WTC11 (cell line): ENCODE results near the gene PSMD3. TPM values are rescaled to one million over a fixed set of nuclear protein-coding genes. Genes with fewer than 3 reads are reported as not detected.
"Not testable (repeated sequence)": the region's sequence is repeated elsewhere in the genome, so short reads cannot be mapped to it uniquely, and the experiment has no call there.

Source experiments
- ATAC-seq: fragments of 200-7000 bp; cut with Tn5 transposase; 2 replicates; pipeline ENCODE4 v1.10.0; 2021; ENCODE audit warnings: mild to moderate bottlenecking, moderate library complexity
- CTCF ChIA-PET: fragments of 300-600 bp; sonication (Branson Sonifier 250); formaldehyde crosslinking; loops from one replicate; lab custom pipeline; 2021; ENCODE audit warnings: antibody characterized with exemption; lab: Charles Lee
- POLR2A ChIA-PET: fragments of 350-600 bp; sonication (Branson Sonifier 250); formaldehyde crosslinking; loops from one replicate; lab custom pipeline; 2021; ENCODE audit warnings: antibody characterized with exemption; lab: Charles Lee
- DNase-seq: peaks from one replicate; pipeline ENCODE4 v3.0.0; 2021; ENCODE audit warnings: low spot score
- H3K27ac Mint-ChIP-seq: 2 replicates; pipeline ENCODE4 v1.8.0; 2021; ENCODE audit warnings: mixed read lengths
- H3K27me3 Mint-ChIP-seq: 2 replicates; pipeline ENCODE4 v1.8.0; 2021; ENCODE audit warnings: low read depth, mild to moderate bottlenecking, moderate library complexity, mixed read lengths
- H3K36me3 Mint-ChIP-seq: 2 replicates; pipeline ENCODE4 v1.8.0; 2021; ENCODE audit warnings: mixed read lengths
- H3K4me1 Mint-ChIP-seq: 2 replicates; pipeline ENCODE4 v1.8.0; 2022; ENCODE audit warnings: mixed read lengths
- H3K4me3 Mint-ChIP-seq: 2 replicates; pipeline ENCODE4 v1.8.0; 2021; ENCODE audit warnings: mild to moderate bottlenecking, moderate library complexity, mixed read lengths
- H3K9me3 Mint-ChIP-seq: 2 replicates; pipeline ENCODE4 v1.8.0; 2021; ENCODE audit warnings: mixed read lengths
- AR ChIP-seq: fragments of 250-450 bp; sonication (Bioruptor Pico); IDR thresholded peaks from 2 replicates; pipeline ENCODE4 v1.9.0; 2021; ENCODE audit warnings: mild to moderate bottlenecking
- CTCF ChIP-seq: fragments of 200-600 bp; IDR thresholded peaks from 2 replicates; pipeline ENCODE4 v1.8.0; 2022; ENCODE audit warnings: antibody characterized with exemption
- E2F1 ChIP-seq: sonication (generic); formaldehyde crosslinking; IDR thresholded peaks from 2 replicates; pipeline ENCODE4 v1.8.0; 2022; ENCODE audit warnings: mild to moderate bottlenecking, missing genetic modification reagents
- EMX1 ChIP-seq: fragments of 250-450 bp; sonication (Bioruptor Pico); IDR thresholded peaks from 2 replicates; pipeline ENCODE4 v1.8.0; 2021; ENCODE audit warnings: mild to moderate bottlenecking
- GABPB1 ChIP-seq: sonication (generic); formaldehyde crosslinking; IDR thresholded peaks from 2 replicates; pipeline ENCODE4 v1.8.1; 2023; ENCODE audit warnings: mild to moderate bottlenecking, missing genetic modification reagents
- GTF2I ChIP-seq: fragments of 250-450 bp; sonication (Bioruptor Pico); conservative IDR thresholded peaks from 2 replicates; pipeline ENCODE4 v1.4.0; 2021; ENCODE audit warnings: mild to moderate bottlenecking
- JUN ChIP-seq: sonication (generic); formaldehyde crosslinking; IDR thresholded peaks from 2 replicates; pipeline ENCODE4 v1.8.0; 2023; ENCODE audit warnings: mild to moderate bottlenecking, missing genetic modification reagents
- MAX ChIP-seq: sonication (generic); formaldehyde crosslinking; IDR thresholded peaks from 2 replicates; pipeline ENCODE4 v1.8.0; 2022; ENCODE audit warnings: mild to moderate bottlenecking, missing genetic modification reagents
- NR1H2 ChIP-seq: sonication (generic); formaldehyde crosslinking; IDR thresholded peaks from 2 replicates; pipeline ENCODE4 v1.9.0; 2021; ENCODE audit warnings: mild to moderate bottlenecking, moderate library complexity, missing genetic modification reagents
- NR2C2 ChIP-seq: sonication (generic); formaldehyde crosslinking; IDR thresholded peaks from 2 replicates; pipeline ENCODE4 v1.8.0; 2022; ENCODE audit warnings: mild to moderate bottlenecking, missing genetic modification reagents
- PREB ChIP-seq: sonication (generic); formaldehyde crosslinking; IDR thresholded peaks from 2 replicates; pipeline ENCODE4 v1.8.1; 2022; ENCODE audit warnings: mild to moderate bottlenecking, missing genetic modification reagents, moderate library complexity, borderline replicate concordance
- PRRX2 ChIP-seq: fragments of 250-450 bp; sonication (Bioruptor Pico); IDR thresholded peaks from 2 replicates; pipeline ENCODE4 v1.8.0; 2021; ENCODE audit warnings: mild to moderate bottlenecking
- SMAD4 ChIP-seq: sonication (generic); formaldehyde crosslinking; IDR thresholded peaks from 2 replicates; pipeline ENCODE4 v1.8.0; 2022; ENCODE audit warnings: mild to moderate bottlenecking, missing genetic modification reagents
- TEAD4 ChIP-seq: sonication (generic); formaldehyde crosslinking; IDR thresholded peaks from 2 replicates; pipeline ENCODE4 v1.8.0; 2022; ENCODE audit warnings: mild to moderate bottlenecking, missing genetic modification reagents
- ZMAT4 ChIP-seq: fragments of 250-450 bp; sonication (Bioruptor Pico); IDR thresholded peaks from 2 replicates; pipeline ENCODE4 v1.9.0; 2021; ENCODE audit warnings: mild to moderate bottlenecking
- ZNF121 ChIP-seq: sonication (generic); formaldehyde crosslinking; IDR thresholded peaks from 2 replicates; pipeline ENCODE4 v1.8.0; 2023; ENCODE audit warnings: missing genetic modification reagents
- ZNF138 ChIP-seq: sonication (generic); formaldehyde crosslinking; conservative IDR thresholded peaks from 2 replicates; pipeline ENCODE4 v1.8.1; 2022; ENCODE audit warnings: mild to moderate bottlenecking, moderate library complexity, missing genetic modification reagents
- ZNF232 ChIP-seq: sonication (generic); formaldehyde crosslinking; IDR thresholded peaks from 2 replicates; pipeline ENCODE4 v1.8.0; 2022; ENCODE audit warnings: mild to moderate bottlenecking, missing genetic modification reagents
- ZNF423 ChIP-seq: fragments of 250-450 bp; sonication (Bioruptor Pico); IDR thresholded peaks from 2 replicates; pipeline ENCODE4 v2.1.2; 2022; ENCODE audit warnings: mild to moderate bottlenecking, moderate library complexity
- ZNF425 ChIP-seq: fragments of 250-450 bp; sonication (Bioruptor Pico); conservative IDR thresholded peaks from 2 replicates; pipeline ENCODE4 v1.9.0; 2021; ENCODE audit warnings: mild to moderate bottlenecking
- total RNA-seq: library from RNA; stranded (reverse); gene quantifications from 3 replicates; pipeline ENCODE4 v1.2.3, GENCODE V29; 2021

Gene PSMD3
- total RNA-seq, 1 experiment from 2014 or later = 190 TPM

- TF ChIP-seq PREB (CRISPR knock-in tag) = no peak
- no peak for TF ChIP-seq TEAD4 (CRISPR knock-in tag)
Observed at GRCh38 chr17:39999067-39999466, 18.5 kb downstream of the PSMD3 start (continued).

- Mint-ChIP-seq H3K4me1 (no peaks in the 10 kb centered on the region), H3K27ac (no peak overlapping the region), H3K27me3 (no peaks in the 10 kb centered on the region), H3K4me3 (no peak overlapping the region), H3K9me3 (no peaks in the 10 kb centered on the region), H3K36me3 (peaks cover 24% of the 10 kb centered on the region)
- ChIA-PET POLR2A (interaction anchor here (0.7 kb wide), 1 partner anchor 31 kb away, joined by 3 read pairs; no protein-coding TSS in a partner anchor), CTCF (interaction anchor here (0.8 to 2.0 kb wide), 5 partner anchors 13 to 168 kb away, joined by 3 to 8 read pairs (median 4); no protein-coding TSS in a partner anchor)
- TF ChIP-seq JUN (CRISPR knock-in tag) (no peak), ZNF423 (no peak), AR (CRISPR knock-in tag) (no peak), EMX1 (no peak), NR2C2 (CRISPR knock-in tag) (no peak), ZMAT4 (CRISPR knock-in tag) (no peak), MAX (no peak), ZNF232 (CRISPR knock-in tag) (no peak), PRRX2 (no peak), GTF2I (CRISPR knock-in tag) (no peak), SMAD4 (CRISPR knock-in tag) (no peak), GABPB1 (CRISPR knock-in tag) (no peak), ZNF121 (CRISPR knock-in tag) (no peak), CTCF (no peak)
- no peak for DNase-seq
- ATAC-seq = no peak
Observed at GRCh38 chr17:40000161-40000560, 19.6 kb downstream of the PSMD3 start.

GRCh38 chr17:40001335-40001734 is 20.7 kb downstream of the PSMD3 start:
- CTCF ChIA-PET = interaction anchor here (1.3 to 1.9 kb wide), 2 partner anchors 12 to 85 kb away, joined by 3 to 6 read pairs; no protein-coding TSS in a partner anchor
- H3K4me3 Mint-ChIP-seq, DNase-seq, H3K4me1 Mint-ChIP-seq, H3K27me3 Mint-ChIP-seq, POLR2A ChIA-PET, H3K27ac Mint-ChIP-seq, H3K9me3 Mint-ChIP-seq, ATAC-seq: not testable (repeated sequence)
- peaks cover 14% of the 10 kb centered on the region for H3K36me3 Mint-ChIP-seq

GRCh38 chr17:40004072-40004471 is 23.5 kb downstream of the PSMD3 start:
- no peaks in the 10 kb centered on the region for H3K27me3 Mint-ChIP-seq
- POLR2A ChIA-PET = no interaction called here
- TF ChIP-seq ZNF138 (CRISPR knock-in tag) (no peak), ZNF425 (CRISPR knock-in tag) (no peak), NR1H2 (CRISPR knock-in tag) (no peak), CTCF (no peak), E2F1 (no peak)

More at GRCh38 chr17:40004072-40004471, 23.5 kb downstream of the PSMD3 start:
- Mint-ChIP-seq H3K9me3 (no peaks in the 10 kb centered on the region), H3K4me1 (no peaks in the 10 kb centered on the region), H3K27ac (no peak overlapping the region), H3K36me3 (no peaks in the 10 kb centered on the region), H3K4me3 (no peak overlapping the region)
- DNase-seq (no peak), ATAC-seq (no peak)
- CTCF ChIA-PET = no interaction called here
